Lung (tissue), 12 donors: Measurements from ENCODE around the gene MYO19. TPM values are rescaled to one million over a fixed set of nuclear protein-coding genes. Genes with fewer than 3 reads are reported as not detected.

Experiments used
- ATAC-seq: fragments of 200-7000 bp; cut with Tn5 transposase; one replicate; pipeline ENCODE4 v1.9.1; 2020; ENCODE audit warnings: moderate number of reproducible peaks; ENCODE audit not compliant: insufficient read depth, low FRiP score
- DNase-seq, 3 donors: peaks; one replicate each; pipeline ENCODE4 v3.0.0-alpha.2; 2013 to 2017
- H3K27ac ChIP-seq, 2 donors: one replicate each; pipeline ENCODE4 v1.5.1; 2013; ENCODE audit warnings: mild to moderate bottlenecking in 2 of 2, moderate library complexity in 2 of 2, control low read depth in 1 of 2, inconsistent platforms in 1 of 2, low read depth in 1 of 2, low read length in 1 of 2
- H3K27me3 ChIP-seq, 3 donors: one replicate each; pipeline ENCODE4 v1.5.1; 2013; ENCODE audit warnings: low read length in 2 of 3; ENCODE audit not compliant: control insufficient read depth in 3 of 3, insufficient read depth in 3 of 3
- H3K36me3 ChIP-seq, 4 donors: one replicate each; pipeline ENCODE4 v1.5.1; 2013; ENCODE audit warnings: low read length in 4 of 4, mild to moderate bottlenecking in 1 of 4, moderate library complexity in 1 of 4; ENCODE audit not compliant: control insufficient read depth in 4 of 4, insufficient read depth in 4 of 4
- H3K4me1 ChIP-seq, 5 donors: one replicate each; pipeline ENCODE4 v1.5.1; 2013; ENCODE audit warnings: low read length in 5 of 5, mild to moderate bottlenecking in 2 of 5, moderate library complexity in 1 of 5; ENCODE audit not compliant: control insufficient read depth in 5 of 5, insufficient read depth in 5 of 5
- H3K4me3 ChIP-seq: one replicate; pipeline ENCODE4 v1.5.1; 2013; ENCODE audit warnings: mild to moderate bottlenecking, control low read depth, moderate library complexity
- H3K9ac ChIP-seq, 2 donors: one replicate each; pipeline ENCODE4 v1.5.1; 2013; ENCODE audit warnings: low read length in 2 of 2, control low read depth in 1 of 2; ENCODE audit not compliant: insufficient read depth in 1 of 2
- H3K9me3 ChIP-seq, 4 donors: one replicate each; pipeline ENCODE4 v1.5.1; 2013; ENCODE audit warnings: low read length in 3 of 4, mild to moderate bottlenecking in 1 of 4, moderate library complexity in 1 of 4; ENCODE audit not compliant: control insufficient read depth in 4 of 4, insufficient read depth in 3 of 4
- WGBS, 2 donors: extraction: QIAGEN DNeasy Blood & Tissue Kit; methylation state at CpG; one replicate each; pipeline ENCODE4 v1.1.7; 2013; 5-methylcytosine and 5-hydroxymethylcytosine counted together
- polyA plus RNA-seq, 2 donors: library from polyadenylated mRNA; stranded (reverse); fragments of 200-250 nt; gene quantifications; one replicate each; pipeline ENCODE4 v1.2.1, GENCODE V29; 2013
- total RNA-seq, 2 donors: library from RNA; depleted of rRNA in 1 of 2; stranded (reverse); fragments of >200 nt in 1 of 2; gene quantifications; one replicate each; pipeline ENCODE4 v1.2.1, GENCODE V29; 2014 to 2021
- TF ChIP-seq, protein P1 (sequence below): IDR thresholded peaks from 2 replicates; pipeline ENCODE4 v1.5.1; 2012; ENCODE audit warnings: mild to moderate bottlenecking; ENCODE audit errors: control extremely low read depth, extremely low read depth
- donor health status: control.
- donor health status: control.
- donor health status: Bipolar disorder and iron deficiency.
- donor health status: healthy.
- donor health status: DM: yes; HTN: yes; CAD: no.

MYO19 gene
- total and polyA plus RNA-seq, 4 donors: 26.5 to 66.6 (median 35.0) TPM

DNA sequence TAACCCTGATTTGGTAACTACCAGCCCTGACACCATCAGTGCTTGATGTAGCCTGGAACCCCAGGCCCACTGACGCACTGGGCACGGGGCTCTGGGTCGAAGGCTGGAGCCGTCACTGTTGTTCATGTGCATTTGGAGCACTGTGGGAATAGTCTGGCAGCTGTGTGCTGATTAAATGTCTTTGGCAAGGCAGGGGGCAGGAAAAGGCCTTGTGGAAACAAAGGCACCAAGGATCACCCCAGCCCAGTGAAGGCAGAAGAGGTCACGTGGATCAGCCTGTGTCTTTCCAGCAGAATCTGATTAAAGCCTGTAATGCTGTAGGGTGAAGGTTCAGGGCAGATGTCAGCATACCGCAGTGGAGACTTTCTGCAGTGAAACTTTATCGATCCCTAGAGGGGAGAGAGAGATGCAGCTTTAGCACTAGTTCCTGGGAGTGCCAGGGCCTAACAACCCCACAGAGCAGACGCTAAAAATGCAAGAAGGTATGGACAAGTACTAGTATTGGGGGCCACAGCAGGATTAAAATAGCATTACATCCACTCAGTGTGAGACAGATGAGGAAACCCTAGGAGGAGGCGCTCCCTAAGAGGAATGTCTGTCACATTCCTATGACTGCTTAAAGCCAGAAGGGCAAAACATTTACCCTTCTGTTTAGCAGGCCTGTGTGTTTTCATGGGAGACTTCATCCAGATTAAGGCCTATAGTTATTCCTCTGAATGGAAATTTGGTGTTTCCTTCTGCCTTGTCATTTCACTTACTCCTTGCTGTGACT, 38.5 kb downstream of the MYO19 start:
- WGBS, 2 donors: 92 to 94% methylated on average over 9 of the region's 9 CpGs
- no peak overlapping the region for H3K27ac ChIP-seq
- H3K9ac ChIP-seq: no peak overlapping the region
- ATAC-seq (no peak), DNase-seq (no peak)
- peaks cover 20 to 60% (median 52%) of the 10 kb centered on the region in 4 donors for H3K36me3 ChIP-seq
- H3K9me3 ChIP-seq: no peaks in the 10 kb centered on the region
- H3K4me3 ChIP-seq: no peak overlapping the region
- TF ChIP-seq, protein P1, sequence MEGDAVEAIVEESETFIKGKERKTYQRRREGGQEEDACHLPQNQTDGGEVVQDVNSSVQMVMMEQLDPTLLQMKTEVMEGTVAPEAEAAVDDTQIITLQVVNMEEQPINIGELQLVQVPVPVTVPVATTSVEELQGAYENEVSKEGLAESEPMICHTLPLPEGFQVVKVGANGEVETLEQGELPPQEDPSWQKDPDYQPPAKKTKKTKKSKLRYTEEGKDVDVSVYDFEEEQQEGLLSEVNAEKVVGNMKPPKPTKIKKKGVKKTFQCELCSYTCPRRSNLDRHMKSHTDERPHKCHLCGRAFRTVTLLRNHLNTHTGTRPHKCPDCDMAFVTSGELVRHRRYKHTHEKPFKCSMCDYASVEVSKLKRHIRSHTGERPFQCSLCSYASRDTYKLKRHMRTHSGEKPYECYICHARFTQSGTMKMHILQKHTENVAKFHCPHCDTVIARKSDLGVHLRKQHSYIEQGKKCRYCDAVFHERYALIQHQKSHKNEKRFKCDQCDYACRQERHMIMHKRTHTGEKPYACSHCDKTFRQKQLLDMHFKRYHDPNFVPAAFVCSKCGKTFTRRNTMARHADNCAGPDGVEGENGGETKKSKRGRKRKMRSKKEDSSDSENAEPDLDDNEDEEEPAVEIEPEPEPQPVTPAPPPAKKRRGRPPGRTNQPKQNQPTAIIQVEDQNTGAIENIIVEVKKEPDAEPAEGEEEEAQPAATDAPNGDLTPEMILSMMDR: no peak
- peaks cover 0 to 2% (median 0%) of the 10 kb centered on the region in 5 donors for H3K4me1 ChIP-seq
- no peaks in the 10 kb centered on the region for H3K27me3 ChIP-seq

DNA sequence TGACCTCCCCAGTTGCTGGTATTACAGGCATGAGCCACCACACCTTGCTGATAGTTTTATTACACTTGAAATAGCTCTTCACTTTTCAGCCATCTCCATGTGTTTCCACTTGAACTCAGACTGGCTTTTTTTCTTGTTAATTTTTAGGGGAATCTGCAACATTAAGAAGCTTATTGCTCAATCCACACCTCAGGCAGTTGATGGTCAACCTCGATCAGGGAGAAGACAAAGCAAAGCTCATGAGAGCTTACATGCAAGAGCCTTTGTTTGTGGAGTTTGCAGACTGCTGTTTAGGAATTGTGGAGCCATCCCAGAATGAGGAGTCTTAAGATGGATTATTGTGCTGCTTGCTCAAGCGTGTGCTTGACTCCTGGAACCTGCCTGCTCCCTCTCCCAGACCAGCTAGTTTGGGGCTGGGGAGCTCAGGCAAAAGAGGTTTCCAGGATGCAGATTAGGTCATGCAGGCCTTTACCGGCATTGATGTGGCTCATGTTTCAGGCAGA, 39.5 kb downstream of the MYO19 start:
- no peaks in the 10 kb centered on the region for H3K9me3 ChIP-seq
- no peak overlapping the region for H3K9ac ChIP-seq
- no peak overlapping the region for H3K4me3 ChIP-seq
- DNase-seq (no peak), ATAC-seq (no peak)
- H3K27me3 ChIP-seq: no peaks in the 10 kb centered on the region
- TF ChIP-seq, protein P1: no peak
- H3K27ac ChIP-seq: no peak overlapping the region
- H3K36me3 ChIP-seq: peaks cover 20 to 60% (median 47%) of the 10 kb centered on the region in 4 donors
- peaks cover 0 to 2% (median 0%) of the 10 kb centered on the region in 5 donors for H3K4me1 ChIP-seq
- WGBS, 2 donors: 69 to 71% methylated on average over 3 of the region's 3 CpGs

DNA sequence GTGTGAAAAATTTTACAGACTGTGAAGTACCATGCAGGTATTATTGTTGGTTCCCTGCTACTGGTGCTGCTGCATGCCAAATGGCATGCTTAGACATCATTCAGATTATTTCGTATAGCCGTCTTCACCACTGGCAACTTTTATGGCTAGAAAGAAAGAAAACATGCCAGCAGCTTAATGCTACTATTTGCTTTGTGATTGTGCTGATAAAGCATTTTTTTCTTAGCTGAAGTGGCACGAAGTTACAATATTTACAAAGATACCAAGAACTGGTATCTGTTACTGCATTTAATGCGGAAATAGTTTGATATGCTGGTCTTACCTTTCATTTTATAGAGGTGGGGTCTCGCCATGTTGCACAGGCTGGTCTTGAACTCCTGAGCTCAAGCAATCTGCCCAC, 40.0 kb downstream of the MYO19 start:
- TF ChIP-seq, protein P1: no peak
- ATAC-seq (no peak), DNase-seq (no peak)
- WGBS, 2 donors: 76 to 85% methylated on average over 5 of the region's 5 CpGs
- Histone ChIP-seq H3K27me3 (no peaks in the 10 kb centered on the region), H3K36me3 (peaks cover 20 to 60% (median 47%) of the 10 kb centered on the region in 4 donors), H3K4me1 (peaks cover 0 to 2% (median 0%) of the 10 kb centered on the region in 5 donors), H3K9ac (no peak overlapping the region), H3K4me3 (no peak overlapping the region), H3K27ac (no peak overlapping the region), H3K9me3 (no peaks in the 10 kb centered on the region)
